Measurements from ENCODE around the gene STAC2.

- TF ChIP-seq EZH2phosphoT487 (IDR thresholded peaks at IDR 0.05; ENCODE audit: borderline replicate concordance, low read length) (no peak), CTCF (IDR thresholded peaks at IDR 0.05; ENCODE audit: low read depth, low read length, poor library complexity, severe bottlenecking) (no peak)
These were observed 29.4 kb downstream of the STAC2 start for GRCh38 chr17:39196241-39196807.

All from DOHH2 (cell line).